ENCODE measurements around the gene TSC2. TPM values are rescaled to one million over a fixed set of nuclear protein-coding genes. Genes with fewer than 3 reads are reported as not detected.

TSC2 gene
- total and polyA plus RNA-seq, 2 of the 13 experiments (the other 11 are each of a cell fraction or from before 2014, with no cell fraction given): 19.6 to 40.4 TPM

DNA sequence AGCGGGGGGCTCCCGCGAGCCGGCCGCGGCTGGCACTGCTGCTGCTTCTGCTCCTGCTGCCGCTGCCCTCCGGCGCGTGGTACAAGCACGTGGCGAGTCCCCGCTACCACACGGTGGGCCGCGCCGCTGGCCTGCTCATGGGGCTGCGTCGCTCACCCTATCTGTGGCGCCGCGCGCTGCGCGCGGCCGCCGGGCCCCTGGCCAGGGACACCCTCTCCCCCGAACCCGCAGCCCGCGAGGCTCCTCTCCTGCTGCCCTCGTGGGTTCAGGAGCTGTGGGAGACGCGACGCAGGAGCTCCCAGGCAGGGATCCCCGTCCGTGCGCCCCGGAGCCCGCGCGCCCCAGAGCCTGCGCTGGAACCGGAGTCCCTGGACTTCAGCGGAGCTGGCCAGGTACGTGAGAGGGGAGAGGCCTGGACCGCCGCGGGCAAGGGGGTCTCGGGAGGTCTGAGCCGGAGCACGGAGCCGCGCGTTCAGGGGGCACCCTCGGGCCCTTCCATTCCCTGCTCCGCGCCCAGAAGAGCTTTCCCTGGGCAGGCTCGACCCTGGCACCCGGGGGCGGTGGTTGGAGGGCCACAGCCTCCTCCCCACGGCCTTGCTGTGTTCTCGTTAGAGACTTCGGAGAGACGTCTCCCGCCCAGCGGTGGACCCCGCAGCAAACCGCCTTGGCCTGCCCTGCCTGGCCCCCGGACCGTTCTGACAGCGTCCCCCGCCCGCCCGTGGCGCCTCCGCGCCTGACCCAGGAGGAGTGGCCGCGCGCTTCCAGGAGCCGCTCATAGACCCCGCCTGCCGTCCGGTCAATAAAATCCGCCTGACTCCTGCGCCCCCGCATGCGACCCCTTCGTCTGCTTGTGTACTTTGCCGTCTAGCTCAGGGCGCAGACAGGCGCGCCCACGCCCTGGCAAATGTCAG, 27.6 kb upstream of the TSC2 start (continued):
- TF ChIP-seq FOXP4 (CRISPR knock-in tag; IDR thresholded peaks at IDR 0.05): peak; percentile 30; the same call in 1 of the 2 replicates
- 0 out of 2 replicates have a peak, but pooled peaks have one; percentile 20 for TF ChIP-seq ZNF687 (CRISPR knock-in tag; IDR thresholded peaks at IDR 0.05)
- TF ChIP-seq MIXL1 (CRISPR knock-in tag; IDR thresholded peaks at IDR 0.05): no peak
- no peak for TF ChIP-seq ZNF350 (CRISPR knock-in tag; IDR thresholded peaks at IDR 0.05; ENCODE audit: borderline replicate concordance, low read depth)
- no peak for TF ChIP-seq ZNF83 (CRISPR knock-in tag; IDR thresholded peaks at IDR 0.05; ENCODE audit: borderline replicate concordance)
